GM12865 (cell line): ENCODE measurements around the gene ELAVL1.

Source experiments
- DNase-seq: peaks from one replicate; pipeline ENCODE4 v3.0.0; 2010; ENCODE audit warnings: low read depth
- H3K4me3 ChIP-seq: 2 replicates; pipeline ENCODE4 v1.5.1; 2011; ENCODE audit warnings: mild to moderate bottlenecking, low read depth, low read length, control low read depth
- TF ChIP-seq, protein P1 (sequence below): IDR thresholded peaks from 2 replicates; pipeline ENCODE4 v1.5.1; 2011; ENCODE audit warnings: low read length, control low read depth, low read depth, inconsistent platforms; ENCODE audit not compliant: insufficient read depth; ENCODE audit errors: missing control alignments

Gene ELAVL1

GRCh38 chr19:7994928-7995809, 10.3 kb downstream of the ELAVL1 start:
- DNase-seq = no peak
- TF ChIP-seq, protein P1, sequence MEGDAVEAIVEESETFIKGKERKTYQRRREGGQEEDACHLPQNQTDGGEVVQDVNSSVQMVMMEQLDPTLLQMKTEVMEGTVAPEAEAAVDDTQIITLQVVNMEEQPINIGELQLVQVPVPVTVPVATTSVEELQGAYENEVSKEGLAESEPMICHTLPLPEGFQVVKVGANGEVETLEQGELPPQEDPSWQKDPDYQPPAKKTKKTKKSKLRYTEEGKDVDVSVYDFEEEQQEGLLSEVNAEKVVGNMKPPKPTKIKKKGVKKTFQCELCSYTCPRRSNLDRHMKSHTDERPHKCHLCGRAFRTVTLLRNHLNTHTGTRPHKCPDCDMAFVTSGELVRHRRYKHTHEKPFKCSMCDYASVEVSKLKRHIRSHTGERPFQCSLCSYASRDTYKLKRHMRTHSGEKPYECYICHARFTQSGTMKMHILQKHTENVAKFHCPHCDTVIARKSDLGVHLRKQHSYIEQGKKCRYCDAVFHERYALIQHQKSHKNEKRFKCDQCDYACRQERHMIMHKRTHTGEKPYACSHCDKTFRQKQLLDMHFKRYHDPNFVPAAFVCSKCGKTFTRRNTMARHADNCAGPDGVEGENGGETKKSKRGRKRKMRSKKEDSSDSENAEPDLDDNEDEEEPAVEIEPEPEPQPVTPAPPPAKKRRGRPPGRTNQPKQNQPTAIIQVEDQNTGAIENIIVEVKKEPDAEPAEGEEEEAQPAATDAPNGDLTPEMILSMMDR = no peak
- no peak overlapping the region for H3K4me3 ChIP-seq

GRCh38 chr19:7994114-7994513, 11.3 kb downstream of the ELAVL1 start:
- DNase-seq = no peak
- TF ChIP-seq, protein P1 = peak; percentile 11
- no peak overlapping the region for H3K4me3 ChIP-seq

DNA sequence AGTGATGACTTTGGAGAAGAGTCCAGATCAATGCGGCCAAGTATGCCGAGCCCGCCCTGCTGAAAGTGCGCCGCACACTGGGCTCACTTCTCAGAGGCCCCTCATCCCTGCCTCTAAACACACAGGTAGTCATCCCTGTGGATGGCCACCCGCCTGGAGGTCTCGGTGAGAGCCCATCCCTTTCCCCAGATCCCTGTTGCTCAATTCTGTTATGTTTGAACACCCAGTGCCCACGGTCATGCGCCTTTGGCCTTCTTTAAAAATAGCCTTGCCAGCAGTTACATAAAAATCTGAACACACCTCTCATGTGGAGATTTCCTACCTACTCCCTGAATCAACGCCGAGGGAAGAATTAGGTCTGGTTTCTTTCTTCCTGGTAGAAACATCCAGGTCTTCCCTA, 11.9 kb downstream of the ELAVL1 start:
- H3K4me3 ChIP-seq = no peak overlapping the region
- DNase-seq = no peak
- TF ChIP-seq, protein P1 = no peak

DNA sequence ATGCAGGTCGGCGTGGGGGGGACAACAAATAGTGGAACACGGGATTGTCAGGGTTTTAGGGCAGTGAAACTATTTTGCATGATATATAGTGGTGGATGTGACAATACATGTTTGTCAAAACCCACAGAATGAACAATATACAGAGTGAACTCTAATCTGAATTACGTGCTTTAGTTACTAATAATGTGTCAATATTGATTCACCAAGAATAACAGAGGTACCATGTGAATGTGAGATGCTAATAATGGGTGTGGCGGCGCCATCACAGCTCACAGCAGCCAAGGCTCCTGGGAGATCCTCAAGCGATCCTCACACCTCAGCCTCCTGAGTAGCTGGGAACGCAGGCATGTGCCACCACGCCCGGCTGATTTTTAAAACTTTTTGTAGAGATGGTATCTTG, 12.9 kb downstream of the ELAVL1 start:
- TF ChIP-seq, protein P1 = no peak
- no peak for DNase-seq
- no peak overlapping the region for H3K4me3 ChIP-seq

- no peak overlapping the region for H3K4me3 ChIP-seq
- no peak for DNase-seq
- TF ChIP-seq, protein P1 = no peak
These were observed 16.3 kb downstream of the ELAVL1 start for GRCh38 chr19:7989071-7989575.

- H3K4me3 ChIP-seq = no peak overlapping the region
- TF ChIP-seq, protein P1 = no peak
- no peak for DNase-seq
These were observed 17.1 kb downstream of the ELAVL1 start for GRCh38 chr19:7988307-7988706.
